Endothelial cell of umbilical vein (primary cell): ENCODE measurements around the gene BMP8A. TPM values are rescaled to one million over a fixed set of nuclear protein-coding genes. Genes with fewer than 3 reads are reported as not detected.

Source experiments
- BruUV-seq: library from RNA; stranded (reverse); fragments of 400-500 nt; replicated peaks from 2 replicates; lab custom pipeline; 2021; lab: Mats Ljungman, UMichigan
- CTCF ChIA-PET: fragments of 300-600, 350-600 bp; sonication (Branson Sonifier 250); formaldehyde crosslinking; loops from one replicate; lab custom pipeline; 2021; ENCODE audit warnings: antibody characterized with exemption, inconsistent platforms; lab: Charles Lee
- POLR2A ChIA-PET: fragments of 300-600, 350-600 bp; sonication (Branson Sonifier 250); formaldehyde crosslinking; loops from one replicate; lab custom pipeline; 2021; ENCODE audit warnings: antibody characterized with exemption, inconsistent platforms; lab: Charles Lee
- DNase-seq: peaks from one replicate; pipeline ENCODE4 v3.0.0-alpha.2; 2011; ENCODE audit warnings: low read depth, low spot score
- FAIRE-seq: peaks from 2 replicates; lab custom pipeline; 2011; peaks lifted over from hg19 to GRCh38; lab: Jason Lieb, UNC
- H2AFZ ChIP-seq: 2 replicates; pipeline ENCODE4 v1.6.0; 2012; ENCODE audit warnings: low read depth, low read length, control low read depth, inconsistent platforms
- H3K27ac ChIP-seq: 2 replicates; pipeline ENCODE4 v1.5.1; 2011; ENCODE audit warnings: low read depth, mild to moderate bottlenecking, control low read depth, low read length, moderate library complexity; ENCODE audit not compliant: insufficient read depth
- H3K27me3 ChIP-seq, 2 experiments: 2 replicates each; pipeline versions ENCODE4 v1.6.0 to v1.6.1; 2011; ENCODE audit warnings: low read length in 2 of 2, mixed read lengths in 1 of 2; ENCODE audit not compliant: control insufficient read depth in 2 of 2, insufficient read depth in 2 of 2
- H3K36me3 ChIP-seq, 2 experiments: 2 replicates in 1 of 2; 3 replicates in 1 of 2; pipeline ENCODE4 v1.5.1; 2011; ENCODE audit warnings: low read length in 2 of 2, mild to moderate bottlenecking in 1 of 2, moderate library complexity in 1 of 2; ENCODE audit not compliant: control insufficient read depth in 2 of 2, insufficient read depth in 2 of 2; ENCODE audit errors: extremely low read depth in 1 of 2
- H3K4me1 ChIP-seq: 3 replicates; pipeline ENCODE4 v1.5.1; 2011; ENCODE audit warnings: mild to moderate bottlenecking, low read length; ENCODE audit not compliant: control insufficient read depth, insufficient read depth; ENCODE audit errors: extremely low read depth
- H3K4me2 ChIP-seq: 2 replicates; pipeline ENCODE4 v1.6.1; 2011; ENCODE audit warnings: low read length, control low read depth, mixed read lengths; ENCODE audit not compliant: insufficient read depth
- H3K4me3 ChIP-seq, 3 experiments: fragments of 200-600 bp in 1 of 3; sonication (generic), shearing (Covaris generic) in 1 of 3; replicated peaks in 1 of 3; 2 replicates each; pipeline ENCODE4 v1.5.1; 2011 to 2016; ENCODE audit warnings: control low read depth in 3 of 3, low read length in 3 of 3, mild to moderate bottlenecking in 2 of 3, inconsistent platforms in 1 of 3, low read depth in 1 of 3, moderate library complexity in 1 of 3; ENCODE audit not compliant: insufficient read depth in 1 of 3
- H3K79me2 ChIP-seq: 2 replicates; pipeline ENCODE4 v1.6.0; 2012; ENCODE audit warnings: low read length, inconsistent platforms; ENCODE audit not compliant: control insufficient read depth, insufficient read depth
- H3K9ac ChIP-seq: replicated peaks from 2 replicates; pipeline ENCODE3; 2011; ENCODE audit warnings: low read length, control low read depth; ENCODE audit not compliant: insufficient read depth; ENCODE audit errors: extremely low read depth
- H3K9me1 ChIP-seq: replicated peaks from 3 replicates; pipeline ENCODE4 v1.6.0; 2011; ENCODE audit warnings: mild to moderate bottlenecking, low read length; ENCODE audit not compliant: control insufficient read depth, insufficient read depth; ENCODE audit errors: extremely low read depth
- H3K9me3 ChIP-seq: replicated peaks from 2 replicates; pipeline ENCODE4 v1.5.1; 2012; ENCODE audit warnings: low read length, inconsistent platforms; ENCODE audit not compliant: control insufficient read depth, insufficient read depth
- H4K20me1 ChIP-seq: replicated peaks from 2 replicates; pipeline ENCODE3; 2011; ENCODE audit warnings: mild to moderate bottlenecking, low read length; ENCODE audit not compliant: control insufficient read depth, insufficient read depth; ENCODE audit errors: extremely low read depth
- EZH2 ChIP-seq: IDR thresholded peaks from 2 replicates; pipeline ENCODE4 v1.6.1; 2012; ENCODE audit warnings: borderline replicate concordance, low read depth, mild to moderate bottlenecking, moderate library complexity, low read length, inconsistent platforms; ENCODE audit not compliant: severe bottlenecking
- FOS ChIP-seq: IDR thresholded peaks from 2 replicates; pipeline ENCODE4 v1.6.1; 2011; ENCODE audit warnings: mild to moderate bottlenecking, low read length, moderate library complexity, borderline replicate concordance; ENCODE audit not compliant: insufficient read depth
- GATA2 ChIP-seq: IDR thresholded peaks from 2 replicates; pipeline ENCODE4 v1.7.0; 2011; ENCODE audit warnings: low read depth, mild to moderate bottlenecking, moderate library complexity, mixed read lengths, low read length; ENCODE audit not compliant: insufficient read length, insufficient read depth
- JUN ChIP-seq: IDR thresholded peaks from 2 replicates; pipeline ENCODE4 v1.6.1; 2011; ENCODE audit warnings: borderline replicate concordance, low read depth; ENCODE audit not compliant: insufficient read length, insufficient read depth
- MYC ChIP-seq: IDR thresholded peaks from one replicate; pipeline ENCODE4 v1.6.1; 2011; ENCODE audit warnings: mild to moderate bottlenecking, low read depth, low read length
- POLR2A ChIP-seq: IDR thresholded peaks from 2 replicates; pipeline ENCODE4 v1.6.1; 2012; ENCODE audit warnings: low read depth, mild to moderate bottlenecking, control low read depth, low read length
- POLR2AphosphoS5 ChIP-seq: IDR thresholded peaks from 2 replicates; pipeline ENCODE4 v1.6.1; 2012; ENCODE audit warnings: low read depth, mild to moderate bottlenecking, control low read depth, low read length, moderate library complexity; ENCODE audit not compliant: insufficient read depth
- dilution Hi-C: fragments of 300-500 bp; cut with MboI; formaldehyde crosslinking; loops from one replicate; pipeline ENCODE4 v1.15.0; 2019; ENCODE audit warnings: low sequenced_read_pairs; ENCODE audit not compliant: extremely low pct_ligation_motif_present
- intact Hi-C: fragments of 100-400 bp; cut with micrococcal nuclease; formaldehyde crosslinking; loops from one replicate; pipeline ENCODE4 v1.10.0; 2022
- polyA plus RNA-seq, 4 experiments: library from polyadenylated mRNA; depleted of rRNA in 3 of 4; stranded (reverse) in 3 of 4; unstranded in 1 of 4; fragments of >200 nt; gene quantifications; 2 replicates each; pipeline versions ENCODE4 v1.2.1 to v1.2.3, GENCODE V29; 2011 to 2012; ENCODE audit warnings: missing spikeins in 1 of 4
- total RNA-seq: library from RNA; stranded (reverse); gene quantifications from 2 replicates; pipeline ENCODE4 v1.2.3, GENCODE V29; 2021
- TF ChIP-seq, protein P1 (sequence below), 2 donors: IDR thresholded peaks; 1 replicate in 1 of 2; 2 replicates in 1 of 2; pipeline ENCODE4 v1.5.1; 2011; ENCODE audit warnings: low read length in 2 of 2, mild to moderate bottlenecking in 2 of 2, moderate library complexity in 2 of 2, control low read depth in 1 of 2, inconsistent platforms in 1 of 2, low read depth in 1 of 2; ENCODE audit not compliant: insufficient read depth in 1 of 2; ENCODE audit errors: extremely low read depth in 1 of 2
- TF ChIP-seq, protein P2 (sequence below): IDR thresholded peaks from 2 replicates; pipeline ENCODE4 v1.6.1; 2011; ENCODE audit not compliant: insufficient read depth, insufficient read length

Gene BMP8A
- total and polyA plus RNA-seq, 2 donors (not counting 3 experiments of a cell fraction or from before 2014, with no cell fraction given), result 0.25 to 0.44 TPM

DNA sequence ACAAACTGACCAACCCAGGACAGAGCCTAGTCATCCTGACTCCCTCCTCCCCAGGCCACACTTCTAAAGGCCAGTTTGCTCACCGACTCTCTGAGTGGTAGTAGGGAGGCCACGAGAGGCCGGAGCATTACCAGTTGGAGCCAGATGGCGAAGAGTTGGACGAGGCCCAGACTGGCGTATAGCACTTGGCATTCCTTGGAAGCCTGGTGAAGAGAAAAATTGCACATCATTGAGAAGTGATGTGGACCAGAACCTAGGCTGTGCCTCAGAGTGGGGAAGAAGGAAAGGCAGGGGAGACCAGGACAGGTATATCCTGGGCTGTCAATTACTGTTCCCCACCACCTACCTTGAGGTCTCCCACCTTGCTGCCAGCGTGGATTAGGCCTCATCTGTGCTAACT lies 72.9 kb downstream of the BMP8A start:
- FAIRE-seq (no peak), DNase-seq (no peak)
- Histone ChIP-seq H3K79me2 (peaks cover 15% of the 10 kb centered on the region), H3K27me3 (no peaks in the 10 kb centered on the region), H3K4me3 (no peak overlapping the region), H3K9ac (no peak overlapping the region), H3K4me1 (no peaks in the 10 kb centered on the region), H3K9me3 (no peaks in the 10 kb centered on the region), H3K4me2 (no peak overlapping the region), H3K9me1 (no peaks in the 10 kb centered on the region), H4K20me1 (no peaks in the 10 kb centered on the region), H3K27ac (no peak overlapping the region), H3K36me3 (peaks cover 68 to 71% of the 10 kb centered on the region in 2 experiments), H2AFZ (no peak overlapping the region)
- dilution Hi-C loops, result no loop called here
- POLR2A ChIA-PET, result interaction anchor here (0.9 kb wide), 1 partner anchor 10 kb away, joined by 3 read pairs; no protein-coding TSS in a partner anchor
- no TSS peak for BruUV-seq
- TF ChIP-seq POLR2A (no peak), POLR2AphosphoS5 (no peak), MYC (no peak), GATA2 (no peak), JUN (no peak), FOS (no peak), EZH2 (no peak)
- TF ChIP-seq, protein P1, sequence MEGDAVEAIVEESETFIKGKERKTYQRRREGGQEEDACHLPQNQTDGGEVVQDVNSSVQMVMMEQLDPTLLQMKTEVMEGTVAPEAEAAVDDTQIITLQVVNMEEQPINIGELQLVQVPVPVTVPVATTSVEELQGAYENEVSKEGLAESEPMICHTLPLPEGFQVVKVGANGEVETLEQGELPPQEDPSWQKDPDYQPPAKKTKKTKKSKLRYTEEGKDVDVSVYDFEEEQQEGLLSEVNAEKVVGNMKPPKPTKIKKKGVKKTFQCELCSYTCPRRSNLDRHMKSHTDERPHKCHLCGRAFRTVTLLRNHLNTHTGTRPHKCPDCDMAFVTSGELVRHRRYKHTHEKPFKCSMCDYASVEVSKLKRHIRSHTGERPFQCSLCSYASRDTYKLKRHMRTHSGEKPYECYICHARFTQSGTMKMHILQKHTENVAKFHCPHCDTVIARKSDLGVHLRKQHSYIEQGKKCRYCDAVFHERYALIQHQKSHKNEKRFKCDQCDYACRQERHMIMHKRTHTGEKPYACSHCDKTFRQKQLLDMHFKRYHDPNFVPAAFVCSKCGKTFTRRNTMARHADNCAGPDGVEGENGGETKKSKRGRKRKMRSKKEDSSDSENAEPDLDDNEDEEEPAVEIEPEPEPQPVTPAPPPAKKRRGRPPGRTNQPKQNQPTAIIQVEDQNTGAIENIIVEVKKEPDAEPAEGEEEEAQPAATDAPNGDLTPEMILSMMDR (IDR thresholded peaks at IDR 0.05; ENCODE audit: extremely low read depth in 1 of 2, insufficient read depth in 1 of 2, low read depth in 1 of 2, low read length in 2 of 2), result no peak
- TF ChIP-seq, protein P2, sequence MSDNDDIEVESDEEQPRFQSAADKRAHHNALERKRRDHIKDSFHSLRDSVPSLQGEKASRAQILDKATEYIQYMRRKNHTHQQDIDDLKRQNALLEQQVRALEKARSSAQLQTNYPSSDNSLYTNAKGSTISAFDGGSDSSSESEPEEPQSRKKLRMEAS, result no peak
- CTCF ChIA-PET, result no interaction called here
- intact Hi-C loops, result no loop called here
